ENCODE measurements around the gene CMA1.

Gene CMA1

DNA sequence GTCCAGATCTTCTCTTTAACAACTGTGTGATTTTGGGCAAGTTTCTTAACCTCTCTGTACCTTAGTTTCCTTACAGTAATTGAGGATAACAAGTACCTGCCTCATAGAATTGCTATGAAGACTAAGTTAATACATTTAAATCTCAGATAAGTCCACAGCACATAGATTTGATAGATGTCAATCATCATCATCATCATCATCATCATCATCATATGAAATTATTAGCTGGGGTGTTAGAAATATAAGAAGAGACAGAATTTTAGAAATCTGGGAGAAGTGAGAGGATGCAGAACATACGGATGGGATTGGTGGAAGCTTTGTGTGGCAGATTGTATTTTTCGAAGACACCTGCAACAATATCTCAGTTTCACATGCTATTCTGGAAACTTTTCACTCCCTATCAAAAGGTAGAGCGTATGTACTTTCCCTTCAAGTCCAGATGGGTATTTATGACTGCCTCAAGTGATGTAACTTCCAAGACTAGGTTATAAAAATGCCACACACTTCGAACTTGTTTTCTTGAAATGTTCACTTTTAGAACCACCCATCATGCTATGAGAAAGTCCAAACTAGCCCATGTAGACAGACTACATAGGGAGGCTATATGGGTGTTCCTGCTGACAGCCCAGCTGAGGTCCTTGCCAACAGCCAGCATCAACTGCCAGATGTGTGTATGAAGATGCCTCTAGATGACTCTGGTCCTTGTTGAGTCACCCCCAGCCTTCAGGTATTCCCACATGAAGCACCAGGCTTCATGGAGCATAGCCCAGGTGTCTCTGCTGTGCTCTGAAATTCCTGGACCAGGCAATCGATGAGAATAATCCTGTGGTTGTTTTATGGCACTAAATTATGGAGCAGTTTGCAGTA lies 44.8 kb downstream of the CMA1 start:
- H3K36me3 ChIP-seq (ENCODE audit: control insufficient read depth, insufficient read depth, low read length), result no peaks in the 10 kb centered on the region
- H3K9ac ChIP-seq (ENCODE audit: low read length), result no peak overlapping the region
- H3K27me3 ChIP-seq (ENCODE audit: control insufficient read depth, insufficient read depth, low read length), result no peaks in the 10 kb centered on the region
- no peak overlapping the region for H3K4me3 ChIP-seq (ENCODE audit: low read length)
- H3K9me3 ChIP-seq (ENCODE audit: control insufficient read depth, low read length), result no peaks in the 10 kb centered on the region
- no peaks in the 10 kb centered on the region for H3K4me1 ChIP-seq (ENCODE audit: control insufficient read depth, insufficient read depth, low read length)

DNA sequence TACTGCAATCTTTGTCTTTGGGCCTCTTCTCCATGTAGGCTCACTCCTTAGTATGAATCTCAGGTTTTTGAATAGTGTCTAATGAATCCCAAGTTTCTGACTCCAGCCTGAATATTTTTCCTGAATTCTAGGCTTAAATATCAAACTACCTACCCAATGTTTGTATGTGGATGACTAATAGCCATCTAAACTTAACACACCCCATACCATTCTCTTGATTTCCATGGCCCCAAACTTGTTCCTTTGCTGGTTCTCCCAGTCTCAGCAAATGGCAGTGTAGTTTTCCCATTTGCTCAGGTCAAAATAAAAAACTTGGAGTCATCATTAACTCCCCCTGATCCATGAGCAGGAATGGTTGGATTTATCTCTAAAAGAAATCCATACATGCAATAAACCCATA lies 46.7 kb downstream of the CMA1 start:
- no peak overlapping the region for H3K9ac ChIP-seq (ENCODE audit: low read length)
- H3K9me3 ChIP-seq (ENCODE audit: control insufficient read depth, low read length), result no peaks in the 10 kb centered on the region
- no peaks in the 10 kb centered on the region for H3K4me1 ChIP-seq (ENCODE audit: control insufficient read depth, insufficient read depth, low read length)
- no peak overlapping the region for H3K4me3 ChIP-seq (ENCODE audit: low read length)
- H3K36me3 ChIP-seq (ENCODE audit: control insufficient read depth, insufficient read depth, low read length), result no peaks in the 10 kb centered on the region
- H3K27me3 ChIP-seq (ENCODE audit: control insufficient read depth, insufficient read depth, low read length), result no peaks in the 10 kb centered on the region

- Histone ChIP-seq H3K27me3 (ENCODE audit: control insufficient read depth, insufficient read depth, low read length) (no peaks in the 10 kb centered on the region), H3K4me3 (ENCODE audit: low read length) (no peak overlapping the region), H3K36me3 (ENCODE audit: control insufficient read depth, insufficient read depth, low read length) (no peaks in the 10 kb centered on the region), H3K9me3 (ENCODE audit: control insufficient read depth, low read length) (no peaks in the 10 kb centered on the region), H3K4me1 (ENCODE audit: control insufficient read depth, insufficient read depth, low read length) (no peaks in the 10 kb centered on the region), H3K9ac (ENCODE audit: low read length) (no peak overlapping the region)
Measured at GRCh38 chr14:24459331-24459730, 48.7 kb downstream of the CMA1 start.

- Histone ChIP-seq H3K27me3 (ENCODE audit: control insufficient read depth, insufficient read depth, low read length) (no peaks in the 10 kb centered on the region), H3K4me1 (ENCODE audit: control insufficient read depth, insufficient read depth, low read length) (no peaks in the 10 kb centered on the region), H3K9ac (ENCODE audit: low read length) (no peak overlapping the region), H3K9me3 (ENCODE audit: control insufficient read depth, low read length) (no peaks in the 10 kb centered on the region), H3K36me3 (ENCODE audit: control insufficient read depth, insufficient read depth, low read length) (no peaks in the 10 kb centered on the region), H3K4me3 (ENCODE audit: low read length) (no peak overlapping the region)
Measured at GRCh38 chr14:24458736-24459135, 49.3 kb downstream of the CMA1 start.

DNA sequence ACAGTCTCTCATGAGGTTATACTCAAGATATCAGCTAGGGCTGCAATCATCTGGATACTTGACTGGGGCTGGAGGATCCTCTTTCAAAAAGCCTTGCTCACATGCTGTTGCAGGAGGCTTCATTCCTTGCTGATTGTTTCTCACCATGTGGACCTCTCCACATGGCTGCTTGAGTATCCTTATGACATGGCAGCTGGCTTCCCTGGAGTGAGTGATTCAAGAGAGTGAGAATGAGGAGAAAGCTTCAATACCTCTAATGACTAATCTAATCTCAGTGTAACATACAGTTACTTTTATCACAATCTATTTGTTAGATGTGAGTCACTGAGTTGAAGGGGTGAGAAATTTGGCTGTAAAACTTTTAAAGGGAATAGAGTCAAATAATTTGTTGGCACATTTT lies 51.1 kb downstream of the CMA1 start:
- H3K27me3 ChIP-seq (ENCODE audit: control insufficient read depth, insufficient read depth, low read length), result no peaks in the 10 kb centered on the region
- no peaks in the 10 kb centered on the region for H3K36me3 ChIP-seq (ENCODE audit: control insufficient read depth, insufficient read depth, low read length)
- no peak overlapping the region for H3K4me3 ChIP-seq (ENCODE audit: low read length)
- no peaks in the 10 kb centered on the region for H3K4me1 ChIP-seq (ENCODE audit: control insufficient read depth, insufficient read depth, low read length)
- no peaks in the 10 kb centered on the region for H3K9me3 ChIP-seq (ENCODE audit: control insufficient read depth, low read length)
- H3K9ac ChIP-seq (ENCODE audit: low read length), result no peak overlapping the region
